DOHH2 (cell line): ENCODE results near the gene FOSL2.

Experiments
- H3F3A ChIP-seq: fragments of 200-600 bp; sonication (generic), shearing (Covaris generic); 2 replicates; pipeline ENCODE4 v1.6.0; 2016; ENCODE audit warnings: antibody characterized with exemption, mild to moderate bottlenecking; ENCODE audit not compliant: control insufficient read depth, insufficient read depth
- H3K27ac ChIP-seq: fragments of 200-600 bp; sonication (generic); 2 replicates; pipeline ENCODE4 v1.5.1; 2014; ENCODE audit warnings: low read depth, mild to moderate bottlenecking, low read length, moderate library complexity
- H3K27me3 ChIP-seq: fragments of 200-600 bp; sonication (generic); 2 replicates; pipeline ENCODE4 v1.6.1; 2014; ENCODE audit warnings: mild to moderate bottlenecking, low read length, mixed read lengths; ENCODE audit not compliant: control insufficient read depth
- H3K36me3 ChIP-seq: fragments of 200-600 bp; sonication (generic); 2 replicates; pipeline ENCODE4 v1.6.1; 2014; ENCODE audit warnings: mild to moderate bottlenecking, low read length, moderate library complexity, mixed read lengths; ENCODE audit not compliant: control insufficient read depth
- H3K4me1 ChIP-seq: fragments of 200-600 bp; sonication (generic); 2 replicates; pipeline ENCODE4 v1.6.1; 2014; ENCODE audit warnings: mild to moderate bottlenecking, low read length, mixed read lengths; ENCODE audit not compliant: control insufficient read depth
- H3K4me2 ChIP-seq: fragments of 200-600 bp; sonication (generic); 2 replicates; pipeline ENCODE4 v1.6.0; 2014; ENCODE audit warnings: mild to moderate bottlenecking, low read length, moderate library complexity
- H3K4me3 ChIP-seq: fragments of 200-600 bp; sonication (generic); 2 replicates; pipeline ENCODE4 v1.5.1; 2014; ENCODE audit warnings: mild to moderate bottlenecking, low read length, mixed read lengths
- H3K79me2 ChIP-seq: fragments of 200-600 bp; sonication (generic); 2 replicates; pipeline ENCODE4 v1.6.1; 2014; ENCODE audit warnings: mild to moderate bottlenecking, low read length, mixed read lengths; ENCODE audit not compliant: control insufficient read depth
- H3K9me2 ChIP-seq: fragments of 200-600 bp; sonication (generic); replicated peaks from 2 replicates; pipeline ENCODE4 v1.6.1; 2014; ENCODE audit warnings: mild to moderate bottlenecking, low read length, mixed read lengths; ENCODE audit not compliant: control insufficient read depth
- H3K9me3 ChIP-seq: fragments of 200-600 bp; sonication (generic); 2 replicates; pipeline ENCODE4 v1.6.1; 2014; ENCODE audit warnings: antibody characterized with exemption, low read length, mixed read lengths; ENCODE audit not compliant: control insufficient read depth, insufficient read depth
- H4K20me1 ChIP-seq: fragments of 200-600 bp; sonication (generic); 2 replicates; pipeline ENCODE4 v1.6.0; 2014; ENCODE audit warnings: low read depth, mild to moderate bottlenecking, antibody characterized with exemption, low read length, moderate library complexity; ENCODE audit not compliant: control insufficient read depth, insufficient read depth
- EZH2phosphoT487 ChIP-seq: fragments of 200-600 bp; sonication (generic); IDR thresholded peaks from 2 replicates; pipeline ENCODE4 v1.6.1; 2017; ENCODE audit warnings: borderline replicate concordance, mild to moderate bottlenecking, antibody characterized with exemption, low read length, moderate library complexity, mixed read lengths
- TF ChIP-seq, protein P1 (sequence below): fragments of 200-600 bp; sonication (generic); IDR thresholded peaks from one replicate; pipeline ENCODE4 v1.5.1; 2014; ENCODE audit warnings: antibody characterized with exemption, mild to moderate bottlenecking, low read depth, low read length; ENCODE audit not compliant: poor library complexity, severe bottlenecking

Gene FOSL2

DNA sequence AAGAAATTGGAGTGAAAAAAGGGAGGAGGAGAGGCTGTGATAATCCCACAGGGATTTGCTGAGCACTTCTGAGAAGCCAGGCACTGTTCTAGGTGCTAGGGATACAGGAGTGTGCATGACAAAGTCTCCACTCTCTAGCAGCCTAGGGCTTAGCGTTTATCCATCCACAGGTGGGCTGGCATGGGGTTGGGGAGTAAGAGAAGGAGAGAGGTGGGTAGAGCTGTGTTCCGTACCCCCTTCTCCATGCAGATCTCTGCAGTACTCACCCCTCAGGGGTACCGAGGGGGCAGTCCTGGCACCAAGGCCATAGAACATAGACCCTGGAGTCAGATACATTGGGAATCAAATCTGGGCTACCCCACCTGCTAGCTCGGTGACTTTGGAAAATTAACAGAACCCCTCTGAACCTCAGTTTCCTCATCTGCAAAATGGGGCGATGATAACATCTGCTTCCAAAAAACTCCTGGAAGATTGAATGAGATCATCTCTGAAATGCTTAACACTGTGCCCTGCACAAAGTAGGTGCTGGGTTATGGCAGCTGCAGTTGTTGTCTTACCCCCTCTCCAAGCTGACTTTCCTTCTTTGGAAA, 18.6 kb downstream of the FOSL2 start:
- H3K9me2 ChIP-seq: no peaks in the 10 kb centered on the region
- H3K27ac ChIP-seq: no peak overlapping the region
- H4K20me1 ChIP-seq: no peaks in the 10 kb centered on the region
- no peaks in the 10 kb centered on the region for H3K4me1 ChIP-seq
- no peaks in the 10 kb centered on the region for H3K9me3 ChIP-seq
- 0 out of 2 replicates have a peak, but pooled peaks cover 3% of the 10 kb centered on the region for H3K27me3 ChIP-seq
- TF ChIP-seq, protein P1, sequence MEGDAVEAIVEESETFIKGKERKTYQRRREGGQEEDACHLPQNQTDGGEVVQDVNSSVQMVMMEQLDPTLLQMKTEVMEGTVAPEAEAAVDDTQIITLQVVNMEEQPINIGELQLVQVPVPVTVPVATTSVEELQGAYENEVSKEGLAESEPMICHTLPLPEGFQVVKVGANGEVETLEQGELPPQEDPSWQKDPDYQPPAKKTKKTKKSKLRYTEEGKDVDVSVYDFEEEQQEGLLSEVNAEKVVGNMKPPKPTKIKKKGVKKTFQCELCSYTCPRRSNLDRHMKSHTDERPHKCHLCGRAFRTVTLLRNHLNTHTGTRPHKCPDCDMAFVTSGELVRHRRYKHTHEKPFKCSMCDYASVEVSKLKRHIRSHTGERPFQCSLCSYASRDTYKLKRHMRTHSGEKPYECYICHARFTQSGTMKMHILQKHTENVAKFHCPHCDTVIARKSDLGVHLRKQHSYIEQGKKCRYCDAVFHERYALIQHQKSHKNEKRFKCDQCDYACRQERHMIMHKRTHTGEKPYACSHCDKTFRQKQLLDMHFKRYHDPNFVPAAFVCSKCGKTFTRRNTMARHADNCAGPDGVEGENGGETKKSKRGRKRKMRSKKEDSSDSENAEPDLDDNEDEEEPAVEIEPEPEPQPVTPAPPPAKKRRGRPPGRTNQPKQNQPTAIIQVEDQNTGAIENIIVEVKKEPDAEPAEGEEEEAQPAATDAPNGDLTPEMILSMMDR: no peak
- no peak for TF ChIP-seq EZH2phosphoT487
- no peaks in the 10 kb centered on the region for H3K79me2 ChIP-seq
- no peak overlapping the region for H3K4me2 ChIP-seq
- H3F3A ChIP-seq: no peaks in the 10 kb centered on the region
- no peak overlapping the region for H3K4me3 ChIP-seq
- no peaks in the 10 kb centered on the region for H3K36me3 ChIP-seq

DNA sequence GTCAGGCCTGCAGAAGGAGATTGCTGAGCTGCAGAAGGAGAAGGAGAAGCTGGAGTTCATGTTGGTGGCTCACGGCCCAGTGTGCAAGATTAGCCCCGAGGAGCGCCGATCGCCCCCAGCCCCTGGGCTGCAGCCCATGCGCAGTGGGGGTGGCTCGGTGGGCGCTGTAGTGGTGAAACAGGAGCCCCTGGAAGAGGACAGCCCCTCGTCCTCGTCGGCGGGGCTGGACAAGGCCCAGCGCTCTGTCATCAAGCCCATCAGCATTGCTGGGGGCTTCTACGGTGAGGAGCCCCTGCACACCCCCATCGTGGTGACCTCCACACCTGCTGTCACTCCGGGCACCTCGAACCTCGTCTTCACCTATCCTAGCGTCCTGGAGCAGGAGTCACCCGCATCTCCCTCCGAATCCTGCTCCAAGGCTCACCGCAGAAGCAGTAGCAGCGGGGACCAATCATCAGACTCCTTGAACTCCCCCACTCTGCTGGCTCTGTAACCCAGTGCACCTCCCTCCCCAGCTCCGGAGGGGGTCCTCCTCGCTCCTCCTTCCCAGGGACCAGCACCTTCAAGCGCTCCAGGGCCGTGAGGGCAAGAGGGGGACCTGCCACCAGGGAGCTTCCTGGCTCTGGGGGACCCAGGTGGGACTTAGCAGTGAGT, 19.4 kb downstream of the FOSL2 start:
- no peaks in the 10 kb centered on the region for H3F3A ChIP-seq
- H3K36me3 ChIP-seq: no peaks in the 10 kb centered on the region
- no peaks in the 10 kb centered on the region for H3K79me2 ChIP-seq
- H3K27me3 ChIP-seq: 0 out of 2 replicates have a peak, but pooled peaks cover 3% of the 10 kb centered on the region
- H3K4me1 ChIP-seq: no peaks in the 10 kb centered on the region
- no peak overlapping the region for H3K4me2 ChIP-seq
- TF ChIP-seq, protein P1: no peak
- no peak for TF ChIP-seq EZH2phosphoT487
- H3K27ac ChIP-seq: no peak overlapping the region
- no peaks in the 10 kb centered on the region for H3K9me2 ChIP-seq
- H3K9me3 ChIP-seq: no peaks in the 10 kb centered on the region
- H3K4me3 ChIP-seq: no peak overlapping the region
- no peaks in the 10 kb centered on the region for H4K20me1 ChIP-seq

DNA sequence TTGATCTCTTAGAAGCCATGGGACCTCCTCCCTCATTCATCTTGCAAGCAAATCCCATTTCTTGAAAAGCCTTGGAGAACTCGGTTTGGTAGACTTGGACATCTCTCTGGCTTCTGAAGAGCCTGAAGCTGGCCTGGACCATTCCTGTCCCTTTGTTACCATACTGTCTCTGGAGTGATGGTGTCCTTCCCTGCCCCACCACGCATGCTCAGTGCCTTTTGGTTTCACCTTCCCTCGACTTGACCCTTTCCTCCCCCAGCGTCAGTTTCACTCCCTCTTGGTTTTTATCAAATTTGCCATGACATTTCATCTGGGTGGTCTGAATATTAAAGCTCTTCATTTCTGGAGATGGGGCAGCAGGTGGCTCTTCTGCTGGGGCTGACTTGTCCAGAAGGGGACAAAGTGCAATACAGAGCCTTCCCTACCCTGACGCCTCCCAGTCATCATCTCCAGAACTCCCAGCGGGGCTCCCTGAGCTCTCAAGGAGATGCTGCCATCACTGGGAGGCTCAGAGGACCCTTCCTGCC, 20.0 kb downstream of the FOSL2 start:
- Histone ChIP-seq H3K4me2 (no peak overlapping the region), H3K4me3 (no peak overlapping the region), H3K27ac (no peak overlapping the region), H3K36me3 (no peaks in the 10 kb centered on the region), H3F3A (no peaks in the 10 kb centered on the region), H4K20me1 (no peaks in the 10 kb centered on the region), H3K79me2 (no peaks in the 10 kb centered on the region), H3K27me3 (0 out of 2 replicates have a peak, but pooled peaks cover 3% of the 10 kb centered on the region), H3K9me3 (no peaks in the 10 kb centered on the region), H3K4me1 (no peaks in the 10 kb centered on the region), H3K9me2 (no peaks in the 10 kb centered on the region)
- no peak for TF ChIP-seq EZH2phosphoT487
- TF ChIP-seq, protein P1: no peak
